ENCODE data around the gene SPART.

SPART gene, protein sequence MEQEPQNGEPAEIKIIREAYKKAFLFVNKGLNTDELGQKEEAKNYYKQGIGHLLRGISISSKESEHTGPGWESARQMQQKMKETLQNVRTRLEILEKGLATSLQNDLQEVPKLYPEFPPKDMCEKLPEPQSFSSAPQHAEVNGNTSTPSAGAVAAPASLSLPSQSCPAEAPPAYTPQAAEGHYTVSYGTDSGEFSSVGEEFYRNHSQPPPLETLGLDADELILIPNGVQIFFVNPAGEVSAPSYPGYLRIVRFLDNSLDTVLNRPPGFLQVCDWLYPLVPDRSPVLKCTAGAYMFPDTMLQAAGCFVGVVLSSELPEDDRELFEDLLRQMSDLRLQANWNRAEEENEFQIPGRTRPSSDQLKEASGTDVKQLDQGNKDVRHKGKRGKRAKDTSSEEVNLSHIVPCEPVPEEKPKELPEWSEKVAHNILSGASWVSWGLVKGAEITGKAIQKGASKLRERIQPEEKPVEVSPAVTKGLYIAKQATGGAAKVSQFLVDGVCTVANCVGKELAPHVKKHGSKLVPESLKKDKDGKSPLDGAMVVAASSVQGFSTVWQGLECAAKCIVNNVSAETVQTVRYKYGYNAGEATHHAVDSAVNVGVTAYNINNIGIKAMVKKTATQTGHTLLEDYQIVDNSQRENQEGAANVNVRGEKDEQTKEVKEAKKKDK

DNA sequence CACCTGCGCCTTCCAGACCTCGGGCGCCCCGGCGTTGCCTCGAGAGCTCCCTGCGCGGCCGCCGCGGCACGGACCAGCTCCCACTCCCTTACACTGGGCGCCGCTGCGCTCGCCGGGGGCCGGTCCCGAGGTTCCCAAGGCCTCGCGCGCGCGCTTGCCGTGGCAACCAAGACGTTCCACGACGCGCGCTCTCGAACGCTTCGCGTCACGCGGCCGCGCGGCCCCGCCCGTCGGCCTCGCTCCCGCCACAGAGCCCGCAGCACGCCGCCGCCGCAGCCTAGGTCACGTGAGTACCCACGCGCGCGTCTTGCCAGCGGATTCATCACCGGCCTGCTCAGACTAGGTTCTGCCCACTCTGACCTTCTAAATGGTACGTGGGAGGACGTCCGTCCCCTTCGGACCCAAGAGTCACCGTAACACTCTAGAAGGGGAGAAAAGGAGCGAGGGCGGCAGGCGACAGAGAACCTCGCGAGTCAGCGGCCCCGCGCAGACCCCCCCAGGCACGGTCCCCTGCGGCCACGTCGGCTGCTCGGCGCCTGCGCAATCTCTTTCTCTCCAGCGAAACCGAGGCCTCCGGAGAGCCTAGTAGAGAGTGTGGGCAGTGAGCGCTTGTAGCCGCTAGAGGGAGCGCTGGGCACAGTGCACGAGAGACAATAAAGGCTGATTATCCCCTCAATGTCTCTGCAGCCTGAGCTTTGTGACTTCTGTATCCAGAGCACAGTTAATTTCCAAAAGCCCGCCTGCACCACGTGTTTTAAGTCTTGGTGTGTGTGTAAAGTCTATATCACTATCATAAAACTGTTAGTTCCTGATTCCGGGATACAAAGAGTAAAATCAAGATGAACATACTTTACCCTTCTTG, at the start of gene SPART:
Gene SPART, minus strand, starts transcription at position 173 of the 862 bp plus-strand sequence. CDS start 10,564 bp downstream, outside the sequence.
- peak; percentile 94 to 96 for TF ChIP-seq CTCF (IDR thresholded peaks at IDR 0.05)
- Histone ChIP-seq H3K27me3 (no peaks in the 10 kb centered on the region), H3K4me1 (peaks cover 0 to 32% (median 19%) of the 10 kb centered on the region in 4 donors), H3K9me3 (no peaks in the 10 kb centered on the region), H3K4me3 (peak within 1 kb of the TSS; percentile 79 to 87), H3K36me3 (no peaks in the 10 kb centered on the region), H3K27ac (peak within 1 kb of the TSS; percentile 99)
- intact Hi-C loops (cut with DNase I; ENCODE audit: low total_unique reads), result no loop called here
- peak; percentile 96 for DNase-seq

GRCh38 chr13:36395280-36395679, 49.1 kb upstream of the SPART start:
- H3K9me3 ChIP-seq, result no peaks in the 10 kb centered on the region
- H3K36me3 ChIP-seq, result no peaks in the 10 kb centered on the region
- no peak overlapping the region for H3K27ac ChIP-seq
- DNase-seq, result no peak
- no peaks in the 10 kb centered on the region for H3K27me3 ChIP-seq
- intact Hi-C loops (cut with DNase I; ENCODE audit: low total_unique reads), result loop anchor here (10.0 kb wide), 1 partner anchor 110 kb away; no protein-coding TSS in a partner anchor
- no peaks in the 10 kb centered on the region for H3K4me1 ChIP-seq
- TF ChIP-seq CTCF (IDR thresholded peaks at IDR 0.05), result peak; percentile 54 to 63
- H3K4me3 ChIP-seq, result no peak overlapping the region

DNA sequence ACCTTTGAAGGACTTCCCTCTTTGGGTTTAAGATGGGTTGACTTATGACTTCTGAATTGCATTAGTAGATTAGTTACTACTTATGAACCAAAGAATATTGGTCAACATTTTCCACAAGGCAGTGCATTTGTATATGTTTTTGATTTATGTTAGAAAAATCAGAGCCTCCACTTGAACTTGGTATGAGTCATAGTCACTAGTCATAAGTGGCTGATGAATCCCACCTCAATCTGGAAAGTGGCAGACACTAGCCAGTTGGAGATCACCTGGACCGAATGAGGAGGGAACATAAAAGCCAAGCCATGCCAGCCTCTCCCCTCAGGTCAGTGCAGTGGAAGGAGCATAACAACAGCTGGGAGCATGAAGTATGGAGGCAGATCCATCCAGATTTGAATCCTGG, 39.3 kb upstream of the SPART start:
- intact Hi-C loops (cut with DNase I; ENCODE audit: low total_unique reads), result no loop called here
- Histone ChIP-seq H3K4me3 (no peak overlapping the region), H3K27me3 (no peaks in the 10 kb centered on the region), H3K36me3 (no peaks in the 10 kb centered on the region), H3K27ac (no peak overlapping the region), H3K9me3 (no peaks in the 10 kb centered on the region), H3K4me1 (no peaks in the 10 kb centered on the region)
- no peak for TF ChIP-seq CTCF (IDR thresholded peaks at IDR 0.05)
- DNase-seq, result no peak

GRCh38 chr13:36382030-36382429, 35.8 kb upstream of the SPART start:
- Histone ChIP-seq H3K27ac (no peak overlapping the region), H3K36me3 (no peaks in the 10 kb centered on the region), H3K4me1 (no peaks in the 10 kb centered on the region), H3K27me3 (no peaks in the 10 kb centered on the region), H3K4me3 (no peak overlapping the region), H3K9me3 (no peaks in the 10 kb centered on the region)
- DNase-seq, result no peak
- intact Hi-C loops (cut with DNase I; ENCODE audit: low total_unique reads), result no loop called here
- no peak for TF ChIP-seq CTCF (IDR thresholded peaks at IDR 0.05)

DNA sequence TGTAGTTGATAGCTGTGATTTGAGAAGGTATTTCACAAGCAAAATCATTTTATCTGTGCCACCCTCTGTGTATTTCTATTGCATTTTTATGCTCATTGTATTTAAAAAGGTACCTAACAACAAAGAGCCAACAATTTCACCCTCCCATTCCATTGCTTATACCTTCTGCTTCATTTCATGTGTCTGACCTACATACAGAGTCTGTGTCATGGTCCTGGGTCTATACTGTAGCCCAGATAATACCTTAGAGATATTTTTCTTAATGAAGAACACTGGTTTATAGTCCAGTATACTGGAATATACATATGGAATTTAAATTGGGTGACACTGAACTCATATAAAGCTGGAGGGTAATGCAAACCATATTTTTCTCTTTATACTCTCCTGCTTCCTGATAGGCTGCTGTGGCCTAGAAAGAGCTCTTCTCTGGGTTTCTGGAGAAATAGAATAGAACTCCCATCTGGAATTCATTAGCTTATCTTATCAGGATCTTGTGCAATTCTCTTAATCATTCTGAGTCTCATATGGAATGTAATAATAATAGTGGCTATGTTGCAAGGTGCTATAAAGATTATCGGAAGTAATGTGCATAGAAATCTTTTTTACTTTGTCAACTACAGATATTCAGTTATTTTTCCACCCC, 31.8 kb upstream of the SPART start:
- Histone ChIP-seq H3K36me3 (no peaks in the 10 kb centered on the region), H3K4me3 (no peak overlapping the region), H3K4me1 (no peaks in the 10 kb centered on the region), H3K9me3 (no peaks in the 10 kb centered on the region), H3K27ac (no peak overlapping the region), H3K27me3 (no peaks in the 10 kb centered on the region)
- no peak for DNase-seq
- no peak for TF ChIP-seq CTCF (IDR thresholded peaks at IDR 0.05)
- intact Hi-C loops (cut with DNase I; ENCODE audit: low total_unique reads), result no loop called here

Data from tibial artery (tissue), 4 donors.